ENCODE measurements around the gene RAD51B.

Gene RAD51B

GRCh38 chr14:68521961-68522509 is 702.5 kb downstream of the RAD51B start:
- TF ChIP-seq CTCF (IDR thresholded peaks at IDR 0.05; ENCODE audit: extremely low read depth, missing control alignments), result no peak
- no peak for DNase-seq (ENCODE audit: low spot score)

- TF ChIP-seq CTCF (IDR thresholded peaks at IDR 0.05; ENCODE audit: extremely low read depth, missing control alignments), result no peak
- no peak for DNase-seq (ENCODE audit: low spot score)
Measured at GRCh38 chr14:68522510-68523325, 703.1 kb downstream of the RAD51B start.

GRCh38 chr14:68523326-68523610 is 703.7 kb downstream of the RAD51B start:
- no peak for DNase-seq (ENCODE audit: low spot score)
- no peak for TF ChIP-seq CTCF (IDR thresholded peaks at IDR 0.05; ENCODE audit: extremely low read depth, missing control alignments)

GRCh38 chr14:68523989-68524725 is 704.6 kb downstream of the RAD51B start:
- no peak for TF ChIP-seq CTCF (IDR thresholded peaks at IDR 0.05; ENCODE audit: extremely low read depth, missing control alignments)
- no peak for DNase-seq (ENCODE audit: low spot score)

- no peak for DNase-seq (ENCODE audit: low spot score)
- no peak for TF ChIP-seq CTCF (IDR thresholded peaks at IDR 0.05; ENCODE audit: extremely low read depth, missing control alignments)
Measured at GRCh38 chr14:68525516-68525915, 705.9 kb downstream of the RAD51B start.

GRCh38 chr14:68526512-68527091 is 707.0 kb downstream of the RAD51B start:
- no peak for TF ChIP-seq CTCF (IDR thresholded peaks at IDR 0.05; ENCODE audit: extremely low read depth, missing control alignments)
- DNase-seq (ENCODE audit: low spot score), result no peak

GRCh38 chr14:68527329-68527851 is 707.8 kb downstream of the RAD51B start:
- DNase-seq (ENCODE audit: low spot score), result no peak
- TF ChIP-seq CTCF (IDR thresholded peaks at IDR 0.05; ENCODE audit: extremely low read depth, missing control alignments), result no peak

All from GM20000 (cell line).